Bone marrow (tissue), 2 donors: Measurements from ENCODE around the gene MBNL2.

Experiments
- DNase-seq, 2 donors: peaks; one replicate each; lab custom pipeline; 2025; lab: John Stamatoyannopoulos, UW

The MBNL2 gene

GRCh38 chr13:97253581-97254293, 31.6 kb downstream of the MBNL2 start:
- DNase-seq: no peak

DNA sequence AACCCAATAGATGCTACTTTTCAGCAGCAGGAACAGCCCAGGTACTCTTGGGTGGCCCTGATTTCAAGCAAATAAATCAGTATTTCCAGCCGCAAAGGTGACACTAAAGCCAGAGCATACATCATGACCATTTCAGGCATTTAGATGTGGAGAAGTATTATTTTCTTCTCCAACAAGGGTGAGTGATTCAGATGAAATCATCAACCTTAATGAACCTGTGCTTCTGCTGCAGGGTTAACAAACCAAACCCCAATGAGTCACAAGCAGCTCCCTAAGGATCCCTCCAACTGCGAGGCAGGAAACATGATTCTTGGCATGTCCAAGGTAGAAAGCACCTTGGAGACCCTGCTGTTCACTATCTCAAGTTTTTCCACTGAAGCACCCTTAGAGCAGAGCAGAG, 32.7 kb downstream of the MBNL2 start:
- no peak for DNase-seq

DNA sequence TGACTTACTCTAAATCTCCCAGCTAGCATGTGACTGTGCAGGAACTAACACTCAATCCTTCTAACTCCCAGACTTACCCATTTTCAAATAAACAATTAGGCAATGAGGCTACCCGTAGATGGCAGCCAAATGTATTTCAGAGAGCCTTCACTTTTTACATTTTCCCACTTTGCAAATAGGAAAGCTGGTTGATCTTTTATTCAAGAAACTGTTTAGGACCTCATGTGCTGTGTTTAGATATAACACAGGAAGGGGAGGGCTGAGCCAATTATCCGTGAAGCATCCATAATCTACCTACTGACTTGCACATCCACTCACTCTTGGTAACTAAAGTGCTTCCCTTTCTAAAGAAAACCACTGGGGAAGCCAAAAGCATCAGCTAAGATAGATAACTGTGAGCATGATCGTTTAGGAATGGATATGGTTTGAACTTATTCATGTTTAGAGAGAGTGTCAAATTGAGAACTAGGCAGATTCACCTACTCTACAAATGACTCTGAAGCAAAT, 33.4 kb downstream of the MBNL2 start:
- no peak for DNase-seq

GRCh38 chr13:97256343-97256783, 34.2 kb downstream of the MBNL2 start:
- no peak for DNase-seq

GRCh38 chr13:97257228-97257755, 35.2 kb downstream of the MBNL2 start:
- DNase-seq: no peak

- peak in 1 of 2 donors; percentile 29 for DNase-seq
These were observed 36.0 kb downstream of the MBNL2 start for GRCh38 chr13:97257800-97258799.

DNA sequence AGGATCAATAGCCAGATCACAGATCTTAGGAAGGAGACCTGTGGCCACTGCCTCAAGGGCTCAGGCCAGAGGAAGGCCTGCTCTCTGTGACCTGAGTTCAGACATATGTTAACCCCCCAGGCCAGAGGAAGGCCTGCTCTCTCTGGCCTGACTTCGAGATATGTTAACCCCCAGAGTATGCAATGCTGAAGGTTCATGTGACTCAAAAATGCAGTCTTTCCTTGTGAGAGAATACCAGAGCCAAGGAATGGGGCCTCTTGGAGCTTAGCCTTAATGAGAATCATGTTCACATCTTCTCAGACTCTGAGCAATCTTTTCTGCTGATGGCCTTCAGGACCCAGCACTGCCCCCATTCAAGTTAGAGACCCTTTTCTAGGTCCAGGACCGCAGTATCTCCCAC, 36.7 kb downstream of the MBNL2 start:
- no peak for DNase-seq

DNA sequence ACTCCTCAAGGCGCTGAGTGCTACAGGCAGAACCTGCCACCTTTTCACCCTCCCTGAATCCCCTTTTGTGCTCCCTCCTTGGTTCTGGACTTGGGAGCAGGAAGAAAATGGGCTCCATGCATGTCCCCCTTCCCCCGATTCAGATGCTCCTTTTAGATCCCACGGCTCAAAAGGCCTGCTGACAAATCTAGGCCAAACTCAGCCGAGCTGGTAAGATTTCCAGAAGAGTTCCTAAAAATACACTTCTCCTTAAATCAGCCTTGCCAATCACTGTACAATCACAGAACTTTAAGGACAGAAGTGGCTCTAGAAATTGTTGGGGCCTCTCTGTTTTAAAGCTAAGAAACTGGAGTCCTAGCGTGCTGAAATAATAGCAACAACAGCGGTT, 37.3 kb downstream of the MBNL2 start:
- no peak for DNase-seq

DNA sequence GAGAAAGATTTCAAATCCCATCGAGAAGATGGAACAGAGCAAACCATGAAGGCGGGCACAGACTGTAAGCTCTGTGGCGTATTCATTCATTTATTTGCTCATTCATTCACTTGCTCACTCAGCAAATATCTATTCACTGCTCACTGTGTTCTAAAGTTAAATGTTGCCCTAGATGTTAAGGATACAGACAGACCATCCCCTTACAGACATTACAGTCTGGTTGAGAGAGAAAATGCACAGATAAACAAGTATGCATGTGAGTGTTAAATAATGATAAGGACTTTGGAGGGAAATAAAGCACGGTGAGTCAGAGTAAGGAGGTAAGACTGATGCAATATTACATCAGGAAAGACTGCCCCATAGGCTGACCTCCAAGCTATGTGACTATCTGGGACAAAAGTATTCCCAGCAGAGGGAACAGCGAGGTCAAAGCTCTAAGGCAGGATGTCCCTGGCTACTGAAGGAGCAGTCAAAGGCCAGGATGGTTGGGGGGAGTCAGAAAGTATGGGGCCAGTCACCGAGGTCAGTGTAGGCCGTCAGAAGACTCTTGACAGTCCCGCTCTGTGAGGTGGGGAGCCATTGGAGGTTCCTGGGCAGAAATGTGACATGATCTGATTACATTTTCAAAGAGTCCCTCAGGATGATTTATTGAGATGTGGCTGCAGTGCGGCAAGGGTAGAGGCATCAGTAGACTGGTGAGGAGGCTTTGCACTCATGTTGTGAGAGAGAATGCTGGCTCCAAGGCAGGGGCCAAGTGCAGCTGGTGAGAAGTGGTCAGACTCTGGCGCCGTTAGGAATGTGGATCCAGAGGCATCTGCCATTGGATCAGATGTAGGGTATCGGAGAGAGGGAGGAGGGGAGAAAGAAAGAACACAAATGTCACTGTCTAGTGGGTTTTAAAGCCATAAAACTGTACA, 37.9 kb downstream of the MBNL2 start:
- no peak for DNase-seq

- no peak for DNase-seq
These were observed 39.3 kb downstream of the MBNL2 start for GRCh38 chr13:97261254-97262005.

DNA sequence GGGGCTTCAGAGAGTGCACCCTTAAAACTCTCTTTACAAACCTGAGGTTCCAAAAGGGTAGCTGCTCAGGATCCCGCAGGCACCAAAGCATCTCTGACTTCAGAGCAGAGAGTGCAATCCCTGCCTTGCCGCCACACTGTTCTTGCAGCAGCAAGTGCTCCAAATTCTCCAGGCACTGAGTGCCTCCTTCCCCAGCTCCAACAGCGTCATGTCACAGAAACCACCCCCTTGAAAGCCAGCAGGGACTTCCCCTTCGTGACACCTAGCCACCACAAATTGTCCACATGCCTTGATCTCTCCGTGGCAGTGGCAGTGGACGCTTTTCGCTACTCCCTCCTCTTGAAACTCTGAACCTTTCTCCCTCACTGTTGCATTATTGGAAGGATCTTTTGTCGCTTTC, 39.9 kb downstream of the MBNL2 start:
- DNase-seq: no peak

DNA sequence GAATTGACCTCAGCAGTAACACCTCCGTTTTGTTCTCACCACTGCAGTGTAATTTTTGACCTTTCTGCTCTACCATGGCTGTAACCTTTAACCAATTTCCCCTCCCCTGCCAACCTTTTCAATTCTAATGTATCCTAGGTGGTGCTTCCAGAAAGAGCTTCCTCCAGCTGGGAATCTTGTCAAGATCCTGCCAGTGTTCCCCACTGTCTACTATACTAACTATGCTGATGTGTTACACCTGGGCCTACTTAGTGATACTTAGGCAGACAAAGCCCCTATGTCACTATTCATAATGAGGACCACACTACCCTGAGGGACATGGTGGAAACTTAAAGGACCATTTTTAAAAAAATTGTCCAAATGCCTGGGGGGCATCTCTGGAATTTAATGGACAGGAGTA, 41.0 kb downstream of the MBNL2 start:
- no peak for DNase-seq

DNA sequence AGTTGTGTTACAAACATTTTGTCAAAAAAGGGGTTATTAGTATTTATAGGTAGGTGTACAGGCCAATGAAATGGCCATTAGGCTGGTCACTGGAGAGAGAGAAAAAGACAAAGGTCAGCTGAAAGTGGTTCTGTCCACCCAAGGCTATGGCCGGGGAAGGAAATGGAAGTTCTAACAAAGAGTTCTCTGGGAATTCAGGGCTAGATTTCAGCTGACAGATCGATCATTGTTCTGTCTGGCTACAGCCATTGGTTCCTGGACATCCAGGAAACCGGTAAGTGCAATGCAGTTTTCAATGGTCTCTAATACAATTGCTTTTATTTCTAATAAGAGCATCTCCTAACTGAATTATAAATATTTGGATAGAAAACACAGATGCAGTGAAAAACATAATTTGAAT, 42.5 kb downstream of the MBNL2 start:
- no peak for DNase-seq

DNA sequence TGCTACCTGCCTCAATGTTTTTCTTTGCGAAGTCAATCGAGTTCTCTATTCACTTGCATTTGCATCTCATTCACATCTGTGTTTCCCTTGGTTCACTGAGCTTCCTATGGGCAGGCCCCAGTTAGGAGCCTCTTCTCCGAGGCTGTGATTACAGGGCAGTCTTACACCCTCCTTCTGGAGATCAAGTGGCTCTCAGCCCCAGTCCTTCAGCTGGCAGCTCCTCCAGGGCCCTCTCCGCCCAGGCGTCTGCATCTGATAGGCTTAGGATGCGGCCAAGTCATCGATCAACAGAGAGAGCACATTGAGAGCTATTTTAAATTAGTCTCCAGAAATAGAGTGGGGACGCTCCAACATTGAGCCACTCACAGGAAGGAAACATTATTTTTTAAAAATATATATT, 44.2 kb downstream of the MBNL2 start:
- DNase-seq: no peak

- DNase-seq: no peak
These were observed 44.8 kb downstream of the MBNL2 start for GRCh38 chr13:97266772-97267417.

DNA sequence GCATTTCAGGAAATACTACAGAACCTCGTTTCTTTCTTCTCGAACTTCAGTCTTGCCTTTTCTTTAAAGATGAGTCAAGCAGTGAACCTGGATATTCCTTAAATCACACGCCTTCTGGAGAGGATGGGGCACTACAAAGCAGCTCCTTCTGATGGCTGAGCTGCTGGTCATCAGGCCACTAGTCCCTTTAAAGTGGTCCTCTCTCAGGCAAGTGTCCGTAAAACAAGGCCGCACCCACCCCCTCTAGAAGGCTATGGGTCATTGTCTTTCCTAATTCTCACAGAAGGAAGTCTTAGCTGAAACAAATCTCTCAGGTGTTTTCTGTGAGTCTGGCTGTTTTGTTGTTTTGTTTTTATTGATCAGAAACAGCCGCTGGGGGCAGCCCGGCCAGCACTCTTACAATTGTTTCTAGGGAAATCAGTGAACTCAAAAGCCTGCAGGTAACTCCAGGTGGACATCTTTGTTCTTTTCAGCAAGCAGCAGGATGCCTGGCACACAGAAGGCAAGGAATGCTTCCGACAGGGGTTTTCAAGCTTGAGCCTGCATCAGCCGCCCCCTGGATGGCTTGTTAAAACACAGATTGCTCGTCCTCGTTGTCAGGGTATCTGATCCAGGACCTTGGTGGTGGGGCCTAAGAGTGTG, 45.4 kb downstream of the MBNL2 start:
- no peak for DNase-seq

- DNase-seq: no peak
These were observed 46.6 kb downstream of the MBNL2 start for GRCh38 chr13:97268772-97269171.

GRCh38 chr13:97269603-97270002, 47.5 kb downstream of the MBNL2 start:
- no peak for DNase-seq

GRCh38 chr13:97272526-97272925, 50.4 kb downstream of the MBNL2 start:
- no peak for DNase-seq

- DNase-seq: no peak
These were observed 51.3 kb downstream of the MBNL2 start for GRCh38 chr13:97273341-97273831.
